H1 (cell line): ENCODE data around the gene CMSS1. TPM values are rescaled to one million over a fixed set of nuclear protein-coding genes. Genes with fewer than 3 reads are reported as not detected.

ENCODE experiments used
- CTCF ChIA-PET: fragments of 300-600 bp; sonication (Branson Sonifier 250); formaldehyde crosslinking; loops from one replicate; lab custom pipeline; 2021; ENCODE audit not compliant: partially characterized antibody; lab: Charles Lee
- POLR2A ChIA-PET: fragments of 300-600 bp; sonication (Branson Sonifier 250); formaldehyde crosslinking; loops from one replicate; lab custom pipeline; 2021; ENCODE audit warnings: inconsistent platforms; ENCODE audit not compliant: partially characterized antibody; lab: Charles Lee
- DNase-seq, 2 experiments: peaks; one replicate each; pipeline versions ENCODE4 v3.0.0 to v3.0.0-alpha.2; 2010 to 2022; ENCODE audit warnings: low spot score in 2 of 2, low read depth in 1 of 2, mixed read lengths in 1 of 2
- FAIRE-seq: peaks from 2 replicates; lab custom pipeline; 2011; peaks lifted over from hg19 to GRCh38; lab: Jason Lieb, UNC
- H2AFZ ChIP-seq: 2 replicates; pipeline ENCODE4 v1.8.1; 2012; ENCODE audit warnings: low read length, inconsistent platforms
- H2AK5ac ChIP-seq: 2 replicates; pipeline ENCODE4 v1.6.1; 2013; ENCODE audit warnings: low read depth, low read length
- H2BK120ac ChIP-seq: replicated peaks from 2 replicates; pipeline ENCODE3; 2013; ENCODE audit warnings: low read depth, low read length, inconsistent platforms
- H2BK12ac ChIP-seq: 2 replicates; pipeline ENCODE4 v1.6.1; 2013; ENCODE audit warnings: low read depth, low read length
- H2BK15ac ChIP-seq: 2 replicates; pipeline ENCODE4 v1.6.1; 2013; ENCODE audit warnings: low read length
- H2BK20ac ChIP-seq: 2 replicates; pipeline ENCODE4 v1.6.1; 2013; ENCODE audit warnings: low read length
- H2BK5ac ChIP-seq: 2 replicates; pipeline ENCODE4 v1.6.1; 2013; ENCODE audit warnings: low read depth, low read length
- H3K14ac ChIP-seq: 2 replicates; pipeline ENCODE4 v1.6.1; 2013; ENCODE audit warnings: inconsistent platforms; ENCODE audit not compliant: insufficient read length
- H3K18ac ChIP-seq: 2 replicates; pipeline ENCODE4 v1.6.1; 2013; ENCODE audit warnings: low read length; ENCODE audit errors: extremely low read depth
- H3K23ac ChIP-seq: 2 replicates; pipeline ENCODE4 v1.6.1; 2013; ENCODE audit warnings: inconsistent platforms; ENCODE audit not compliant: insufficient read length
- H3K23me2 ChIP-seq: 2 replicates; pipeline ENCODE4 v1.6.1; 2013; ENCODE audit warnings: low read depth, low read length
- H3K27ac ChIP-seq: 2 replicates; pipeline ENCODE4 v1.6.1; 2011; ENCODE audit warnings: low read depth, low read length, inconsistent platforms
- H3K27me3 ChIP-seq, 4 experiments: replicated peaks in 1 of 4; 1 replicate in 1 of 4; 2 replicates in 3 of 4; pipeline versions ENCODE4 v1.6.1 to v1.8.1; 2011 to 2013; ENCODE audit warnings: low read length in 3 of 4, mild to moderate bottlenecking in 3 of 4, inconsistent platforms in 2 of 4, mixed read lengths in 2 of 4, moderate library complexity in 1 of 4; ENCODE audit not compliant: control insufficient read depth in 3 of 4, insufficient read depth in 3 of 4; ENCODE audit errors: extremely low read depth in 1 of 4
- H3K36me3 ChIP-seq, 4 experiments: 2 replicates each; pipeline versions ENCODE4 v1.6.1 to v1.8.1; 2011 to 2013; ENCODE audit warnings: mild to moderate bottlenecking in 4 of 4, low read length in 3 of 4, moderate library complexity in 2 of 4, control low read depth in 1 of 4, inconsistent platforms in 1 of 4; ENCODE audit not compliant: insufficient read depth in 4 of 4, control insufficient read depth in 2 of 4
- H3K4ac ChIP-seq: replicated peaks from 2 replicates; pipeline ENCODE3; 2013; ENCODE audit warnings: low read length, low read depth, mixed read lengths, inconsistent platforms; ENCODE audit not compliant: insufficient read length
- H3K4me1 ChIP-seq, 4 experiments: replicated peaks in 1 of 4; 1 replicate in 1 of 4; 2 replicates in 3 of 4; pipeline versions ENCODE4 v1.6.1 to v1.8.1; 2011 to 2013; ENCODE audit warnings: low read length in 3 of 4, inconsistent platforms in 2 of 4, mixed read lengths in 1 of 4; ENCODE audit not compliant: insufficient read depth in 4 of 4, control insufficient read depth in 3 of 4
- H3K4me2 ChIP-seq, 2 experiments: 2 replicates each; pipeline versions ENCODE4 v1.6.1 to v1.8.1; 2011 to 2013; ENCODE audit warnings: low read depth in 2 of 2, low read length in 2 of 2, control low read depth in 1 of 2, inconsistent platforms in 1 of 2, mild to moderate bottlenecking in 1 of 2; ENCODE audit not compliant: insufficient read depth in 1 of 2
- H3K4me3 ChIP-seq, 4 experiments: fragments of 200-600, 300-600 bp in 1 of 4; sonication (generic), shearing (Covaris generic), sonication (Bioruptor Twin) in 1 of 4; 2 replicates each; pipeline versions ENCODE4 v1.5.1 to v1.8.1; 2011 to 2016; ENCODE audit warnings: low read length in 4 of 4, low read depth in 3 of 4, control low read depth in 2 of 4, inconsistent platforms in 2 of 4, mild to moderate bottlenecking in 2 of 4, mixed read lengths in 1 of 4, moderate library complexity in 1 of 4; ENCODE audit not compliant: insufficient read depth in 2 of 4; ENCODE audit errors: extremely low read depth in 1 of 4
- H3K56ac ChIP-seq: replicated peaks from 2 replicates; pipeline ENCODE3; 2013; ENCODE audit warnings: low read depth, mild to moderate bottlenecking, mixed read lengths, low read length, inconsistent platforms; ENCODE audit not compliant: insufficient read length
- H3K79me1 ChIP-seq: 2 replicates; pipeline ENCODE4 v1.6.1; 2013; ENCODE audit warnings: low read depth, low read length, control low read depth
- H3K79me2 ChIP-seq, 2 experiments: 2 replicates each; pipeline versions ENCODE4 v1.6.1 to v1.8.1; 2012 to 2013; ENCODE audit warnings: low read length in 2 of 2, mild to moderate bottlenecking in 2 of 2, inconsistent platforms in 1 of 2; ENCODE audit not compliant: insufficient read depth in 2 of 2, control insufficient read depth in 1 of 2
- H3K9ac ChIP-seq, 4 experiments: replicated peaks in 1 of 4; 1 replicate in 1 of 4; 2 replicates in 3 of 4; pipeline versions ENCODE4 v1.6.1 to v1.8.1; 2011 to 2013; ENCODE audit warnings: low read depth in 3 of 4, low read length in 3 of 4, control low read depth in 2 of 4, mild to moderate bottlenecking in 2 of 4, moderate library complexity in 2 of 4, inconsistent platforms in 1 of 4; ENCODE audit errors: extremely low read depth in 1 of 4
- H3K9me3 ChIP-seq, 2 experiments: 2 replicates each; pipeline versions ENCODE4 v1.6.1 to v1.8.1; 2012 to 2013; ENCODE audit warnings: mild to moderate bottlenecking in 2 of 2, moderate library complexity in 2 of 2, control low read depth in 1 of 2, inconsistent platforms in 1 of 2, low read depth in 1 of 2, low read length in 1 of 2, mixed read lengths in 1 of 2; ENCODE audit not compliant: insufficient read depth in 2 of 2
- H4K20me1 ChIP-seq, 2 experiments: replicated peaks in 1 of 2; 2 replicates each; pipeline versions ENCODE3 to v1.8.1; 2011 to 2013; ENCODE audit warnings: inconsistent platforms in 2 of 2, low read length in 2 of 2, mild to moderate bottlenecking in 1 of 2; ENCODE audit not compliant: insufficient read depth in 2 of 2, control insufficient read depth in 1 of 2
- H4K5ac ChIP-seq: 2 replicates; pipeline ENCODE4 v1.6.1; 2013; ENCODE audit warnings: low read length, low read depth, mixed read lengths, inconsistent platforms; ENCODE audit not compliant: insufficient read length
- H4K8ac ChIP-seq: 2 replicates; pipeline ENCODE4 v1.8.0; 2013; ENCODE audit warnings: mild to moderate bottlenecking, moderate library complexity, low read length, inconsistent platforms; ENCODE audit not compliant: insufficient read depth; ENCODE audit errors: extremely low read depth
- H4K91ac ChIP-seq: replicated peaks from 2 replicates; pipeline ENCODE3; 2013; ENCODE audit warnings: low read length, mixed read lengths, inconsistent platforms; ENCODE audit not compliant: insufficient read length
- GTF2F1 ChIP-seq: IDR thresholded peaks from 2 replicates; pipeline ENCODE4 v1.6.1; 2012; ENCODE audit warnings: low read depth, low read length, improper control_type of control experiment, borderline replicate concordance
- MAFK ChIP-seq: IDR thresholded peaks from 2 replicates; pipeline ENCODE4 v1.6.1; 2012; ENCODE audit warnings: low read depth, mild to moderate bottlenecking, improper control_type of control experiment, low read length
- WGBS, 2 experiments: shearing (Covaris generic) in 1 of 2; methylation state at CpG; one replicate each; pipeline versions ENCODE4 v1.1.6 to v1.1.7; 2013 to 2015; ENCODE audit warnings: low lambda C conversion rate in 2 of 2, mixed read lengths in 2 of 2, inconsistent platforms in 1 of 2, low coverage in 1 of 2, missing lambda C conversion rate in 1 of 2; ENCODE audit not compliant: insufficient replicate concordance in 2 of 2, insufficient coverage in 1 of 2, insufficient read length in 1 of 2; ENCODE audit errors: extremely low coverage in 1 of 2, missing lambda C conversion rate in 1 of 2; 5-methylcytosine and 5-hydroxymethylcytosine counted together
- polyA plus RNA-seq, 7 experiments: library from polyadenylated mRNA; depleted of rRNA in 3 of 7; stranded (reverse) in 5 of 7; unstranded in 2 of 7; fragments of >200 nt in 5 of 7; fragments of 200-250 nt in 2 of 7; gene quantifications; 1 replicate in 5 of 7; 2 replicates in 1 of 7; 4 replicates in 1 of 7; pipeline versions ENCODE4 v1.2.1 to v1.2.3, GENCODE V29; 2011 to 2013; ENCODE audit warnings: missing spikeins in 2 of 7, mixed read lengths in 2 of 7
- total RNA-seq: library from RNA; stranded (reverse); fragmentation: NEBNext Ultra II Directional; extraction: Animal tissue kit (Norgen Biotek cat#: 25700); gene quantifications from 2 replicates; pipeline ENCODE4 v1.2.1, GENCODE V29; 2021

Gene CMSS1
- total and polyA plus RNA-seq, 2 of the 8 experiments (the other 6 are each of a cell fraction or from before 2014, with no cell fraction given) = 15.2 to 75.1 TPM

DNA sequence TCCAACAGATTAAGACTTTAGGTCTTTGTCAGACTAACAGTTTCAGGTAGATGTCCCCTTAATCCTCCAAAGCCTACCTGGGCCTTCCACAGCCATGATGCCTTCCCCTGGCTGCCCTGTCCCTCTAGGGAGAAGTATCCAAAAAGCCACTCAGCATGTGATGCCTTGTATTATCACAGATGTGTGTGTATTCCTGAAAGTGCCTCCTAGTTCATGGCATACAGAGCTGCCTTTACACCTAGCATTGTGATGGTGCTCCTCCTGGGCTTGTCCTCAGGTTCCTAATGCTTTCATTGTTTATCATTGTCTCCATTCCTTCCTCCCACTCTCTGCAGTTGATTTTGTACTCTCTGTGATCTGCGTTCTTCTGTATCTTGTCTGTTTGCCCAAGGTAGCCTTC, 43.6 kb downstream of the CMSS1 start:
- no peak overlapping the region for H3K27ac ChIP-seq
- H4K91ac ChIP-seq = no peak overlapping the region
- H2AK5ac ChIP-seq = no peak overlapping the region
- H3K79me1 ChIP-seq = no peaks in the 10 kb centered on the region; the same call in 1 of the 2 replicates
- no peak overlapping the region for H2BK5ac ChIP-seq
- H2AFZ ChIP-seq = no peak overlapping the region
- CTCF ChIA-PET = no interaction called here
- POLR2A ChIA-PET = no interaction called here
- no peak overlapping the region for H3K23ac ChIP-seq
- no peaks in the 10 kb centered on the region; a peak in 1 of 7 replicates for H3K27me3 ChIP-seq
- DNase-seq (no peak), FAIRE-seq (no peak)
- H4K8ac ChIP-seq = no peak overlapping the region
- H3K56ac ChIP-seq = no peak overlapping the region
- H3K4me3 ChIP-seq = no peak overlapping the region
- H3K9ac ChIP-seq = no peak overlapping the region
- H3K9me3 ChIP-seq = no peaks in the 10 kb centered on the region
- peaks cover 0 to 1% of the 10 kb centered on the region in 2 experiments for H4K20me1 ChIP-seq
- no peaks in the 10 kb centered on the region for H3K23me2 ChIP-seq
- H3K18ac ChIP-seq = no peak overlapping the region
- H3K4me2 ChIP-seq = no peak overlapping the region
- H2BK12ac ChIP-seq = no peak overlapping the region
- no peak for TF ChIP-seq MAFK
- no peak for TF ChIP-seq GTF2F1
- H2BK120ac ChIP-seq = no peak overlapping the region
- no peak overlapping the region for H2BK20ac ChIP-seq
- 69% methylated on average over 1 of the region's 1 CpG; no CpG with 5 or more reads in 1 of the 2 experiments for WGBS, 2 experiments
- no peak overlapping the region for H3K14ac ChIP-seq
- H3K36me3 ChIP-seq = no peaks in the 10 kb centered on the region; a peak in 1 of 8 replicates
- no peaks in the 10 kb centered on the region; a peak in 1 of 7 replicates for H3K4me1 ChIP-seq
- 0 out of 4 replicates have a peak, but pooled peaks cover 0 to 3% of the 10 kb centered on the region in 2 experiments for H3K79me2 ChIP-seq
- H3K4ac ChIP-seq = no peak overlapping the region
- H4K5ac ChIP-seq = no peak overlapping the region
- no peak overlapping the region for H2BK15ac ChIP-seq
